DMS114 treated with DMSO at 0.1 percent for 48 hours (cell line): ENCODE measurements around the gene ZNF74.
"Not testable (repeated sequence)": the region's sequence is repeated elsewhere in the genome, so short reads cannot be mapped to it uniquely, and the experiment has no call there.

Experiments
- DNase-seq: peaks from one replicate; lab custom pipeline; 2025; ENCODE audit not compliant: unreplicated experiment; lab: John Stamatoyannopoulos, UW

Gene ZNF74

DNA sequence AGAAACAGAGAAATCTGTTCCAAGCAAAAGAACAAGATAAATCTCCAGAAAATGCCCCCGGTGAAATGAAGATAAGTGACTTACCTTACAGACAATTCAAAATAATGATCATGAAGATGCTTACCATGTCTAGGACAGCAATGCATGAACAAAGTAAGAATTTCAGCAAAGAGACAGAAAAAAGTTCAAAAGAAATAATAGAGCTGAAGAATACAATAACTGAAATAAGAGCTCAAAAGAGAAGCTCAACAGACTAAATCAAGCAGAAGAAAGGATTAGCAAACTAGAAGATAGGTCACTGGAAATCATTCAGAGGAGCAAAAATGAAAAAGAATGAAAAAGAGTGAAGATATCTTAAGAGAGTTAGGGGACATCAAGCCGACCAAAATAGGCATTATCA lies 19.8 kb upstream of the ZNF74 start:
- not testable (repeated sequence) for DNase-seq

GRCh38 chr22:20376281-20376680 lies 17.7 kb upstream of the ZNF74 start:
- not testable (repeated sequence) for DNase-seq

DNA sequence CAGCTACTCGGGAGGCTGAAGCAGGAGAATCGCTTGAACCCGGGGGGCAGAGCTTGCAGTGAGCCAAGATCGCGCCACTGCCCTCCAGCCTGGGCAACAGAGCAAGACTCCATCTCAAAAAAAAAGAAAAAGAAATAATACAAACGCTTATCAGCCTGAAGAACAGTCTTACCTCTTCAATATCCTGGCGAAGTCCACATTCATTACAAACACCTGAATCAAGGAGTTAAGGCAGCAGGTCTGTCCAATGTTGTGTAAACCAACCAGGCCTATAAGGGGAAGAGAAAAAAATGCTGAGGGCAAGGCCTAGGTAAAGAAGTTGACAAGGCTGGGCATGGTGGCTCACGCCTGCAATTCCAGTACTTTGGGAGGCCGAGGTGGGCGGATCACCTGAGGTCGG lies 17.0 kb upstream of the ZNF74 start:
- not testable (repeated sequence) for DNase-seq

DNA sequence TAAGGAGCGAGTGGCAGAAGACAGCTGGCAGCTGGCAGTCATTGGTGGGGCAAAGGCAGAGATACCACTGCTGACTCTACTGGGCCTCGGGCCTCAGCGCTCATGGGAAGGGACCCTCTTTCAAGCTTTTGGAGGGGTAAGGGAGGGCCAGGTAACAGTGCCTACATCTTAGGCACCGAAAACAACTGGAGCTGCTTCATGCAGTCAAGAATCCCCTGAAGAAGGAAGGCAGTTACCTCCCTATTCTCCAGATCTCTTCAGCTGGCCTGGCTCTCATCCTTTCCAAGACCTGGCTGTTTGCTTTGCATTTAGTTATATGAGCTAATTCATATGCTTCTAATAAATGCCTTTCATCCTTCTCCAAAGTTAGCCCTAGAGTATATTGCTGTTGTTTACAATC lies 15.8 kb upstream of the ZNF74 start:
- DNase-seq: no peak

- not testable (repeated sequence) for DNase-seq
Measured at GRCh38 chr22:20378684-20379083, 15.3 kb upstream of the ZNF74 start.

DNA sequence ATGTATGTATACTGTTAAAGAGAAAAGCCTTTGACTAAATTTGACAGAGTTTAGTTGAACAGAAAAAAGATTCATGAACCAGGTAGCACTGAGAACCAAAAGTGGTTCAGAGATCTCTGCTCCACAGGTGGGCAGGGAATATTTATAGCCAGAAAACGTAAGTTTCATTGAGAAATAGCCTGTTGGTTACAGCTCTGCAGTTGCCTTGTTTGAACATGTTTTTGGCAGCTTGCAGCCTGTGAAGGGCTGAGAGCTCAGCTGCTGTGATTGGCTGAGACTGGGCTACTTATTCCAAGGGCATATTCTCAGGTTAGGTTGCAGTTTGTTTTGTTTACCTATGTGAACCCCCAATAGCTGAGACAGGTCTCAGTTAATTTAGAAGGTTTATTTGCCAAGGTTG lies 13.5 kb upstream of the ZNF74 start:
- DNase-seq: no peak

GRCh38 chr22:20383538-20383937 lies 10.4 kb upstream of the ZNF74 start:
- DNase-seq: no peak

GRCh38 chr22:20384171-20384570 lies 9.8 kb upstream of the ZNF74 start:
- no peak for DNase-seq

GRCh38 chr22:20384865-20385264 lies 9.1 kb upstream of the ZNF74 start:
- no peak for DNase-seq

GRCh38 chr22:20386336-20386735 lies 7.6 kb upstream of the ZNF74 start:
- DNase-seq: no peak

DNA sequence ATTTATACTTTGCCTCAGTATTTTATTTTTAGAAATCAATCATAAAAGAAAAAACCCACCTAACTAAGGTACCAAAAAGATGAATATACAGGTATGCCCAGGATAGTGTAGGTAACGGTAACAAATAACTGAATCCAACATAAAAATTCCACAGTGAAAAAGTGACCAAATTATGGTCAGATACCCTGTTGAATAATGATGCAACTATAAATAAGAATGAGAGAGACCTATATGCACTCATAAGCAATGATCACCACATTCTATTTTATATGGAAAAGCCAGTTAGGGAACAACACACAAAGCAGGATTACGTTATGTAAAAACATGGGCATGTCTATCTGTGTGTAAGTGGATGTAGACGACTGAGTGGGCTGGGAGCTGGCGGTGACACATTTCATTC lies 7.0 kb upstream of the ZNF74 start:
- no peak for DNase-seq

DNA sequence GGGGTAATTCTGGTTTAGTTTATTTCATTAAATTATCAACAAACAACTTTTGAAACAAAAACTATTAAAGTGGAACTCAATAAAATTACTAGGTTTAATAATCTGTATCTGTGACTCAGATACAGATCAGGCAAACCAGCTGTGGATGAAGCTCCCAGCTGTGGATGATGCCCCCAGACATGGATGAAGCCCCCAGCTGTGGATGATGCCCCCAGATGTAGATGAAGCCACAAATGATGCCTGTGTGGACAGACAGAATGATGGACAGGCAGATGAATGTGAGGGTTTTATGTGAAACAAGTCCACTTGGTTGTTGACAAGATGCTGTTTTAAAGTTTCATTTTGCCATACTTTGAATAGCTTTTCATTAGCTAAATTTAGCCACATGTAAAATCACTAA lies 5.8 kb upstream of the ZNF74 start:
- DNase-seq: no peak

DNA sequence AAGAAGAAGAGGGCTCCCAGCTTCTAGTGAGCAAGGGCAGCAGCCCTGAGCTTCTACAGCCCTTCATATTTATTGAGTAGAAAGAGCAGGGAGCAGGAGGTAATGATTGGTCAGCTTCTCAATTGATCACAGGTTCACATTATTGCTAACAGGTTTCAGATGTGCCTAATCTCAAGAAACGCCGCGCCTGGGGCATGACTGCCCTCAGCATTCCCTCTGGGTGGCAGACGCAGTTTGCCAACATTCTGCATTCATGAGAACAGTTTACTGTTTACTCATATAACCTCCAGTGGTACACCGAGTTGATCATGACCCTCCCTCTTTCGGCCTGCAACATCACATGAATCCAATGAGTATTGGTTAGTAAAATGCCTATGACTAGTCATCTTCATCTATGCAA lies 4.7 kb upstream of the ZNF74 start:
- no peak for DNase-seq

DNA sequence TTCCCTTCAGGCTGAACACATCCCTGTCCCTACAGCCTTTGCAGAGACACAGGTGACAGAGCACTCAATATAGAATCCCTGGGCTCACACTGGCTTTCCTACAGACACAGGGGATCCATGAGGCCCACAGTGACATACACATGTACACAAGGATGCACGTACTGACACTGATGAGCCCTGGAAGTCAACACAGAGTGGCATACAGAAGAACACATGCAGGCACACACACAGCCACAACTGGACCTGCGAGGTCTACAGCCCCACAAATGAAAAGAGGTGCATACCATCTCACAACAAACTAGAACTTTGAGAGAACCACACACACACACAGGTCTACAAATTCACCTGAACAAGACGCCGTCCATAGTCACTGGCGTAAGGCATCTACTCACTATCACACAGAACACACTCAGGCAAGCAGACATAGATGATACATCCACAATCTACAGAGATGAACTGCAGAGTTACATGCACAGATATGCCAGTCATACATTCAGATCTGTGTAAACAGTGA lies 3.5 kb upstream of the ZNF74 start:
- DNase-seq: no peak

- DNase-seq: no peak
Measured at GRCh38 chr22:20391222-20391621, 2.7 kb upstream of the ZNF74 start.

DNA sequence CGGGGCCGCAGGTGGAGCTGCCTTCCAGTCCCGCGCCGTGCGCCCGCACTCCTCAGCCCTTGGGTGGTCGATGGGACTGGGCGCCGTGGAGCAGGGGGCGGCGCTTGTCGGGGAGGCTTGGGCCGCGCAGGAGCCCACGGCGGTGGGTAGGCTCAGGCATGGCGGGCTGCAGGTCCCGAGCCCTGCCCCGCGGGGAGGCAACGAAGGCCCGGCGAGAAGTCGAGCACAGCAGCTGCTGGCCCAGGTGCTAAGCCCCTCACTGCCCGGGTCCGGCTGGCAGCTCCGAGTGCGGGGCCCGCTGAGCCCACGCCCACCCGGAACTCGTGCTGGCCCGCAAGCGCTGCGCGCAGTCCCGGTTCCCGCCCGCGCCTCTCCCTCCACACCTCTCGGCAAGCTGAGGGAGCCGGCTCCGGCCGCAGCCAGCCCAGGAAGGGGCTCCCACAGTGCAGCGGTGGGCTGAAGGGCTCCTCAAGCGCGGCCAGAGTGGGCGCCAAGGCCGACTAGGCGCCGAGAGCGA lies 1.5 kb upstream of the ZNF74 start:
- DNase-seq: not testable (repeated sequence)

GRCh38 chr22:20392983-20393704 lies 807 bp upstream of the ZNF74 start:
- DNase-seq: no peak

DNA sequence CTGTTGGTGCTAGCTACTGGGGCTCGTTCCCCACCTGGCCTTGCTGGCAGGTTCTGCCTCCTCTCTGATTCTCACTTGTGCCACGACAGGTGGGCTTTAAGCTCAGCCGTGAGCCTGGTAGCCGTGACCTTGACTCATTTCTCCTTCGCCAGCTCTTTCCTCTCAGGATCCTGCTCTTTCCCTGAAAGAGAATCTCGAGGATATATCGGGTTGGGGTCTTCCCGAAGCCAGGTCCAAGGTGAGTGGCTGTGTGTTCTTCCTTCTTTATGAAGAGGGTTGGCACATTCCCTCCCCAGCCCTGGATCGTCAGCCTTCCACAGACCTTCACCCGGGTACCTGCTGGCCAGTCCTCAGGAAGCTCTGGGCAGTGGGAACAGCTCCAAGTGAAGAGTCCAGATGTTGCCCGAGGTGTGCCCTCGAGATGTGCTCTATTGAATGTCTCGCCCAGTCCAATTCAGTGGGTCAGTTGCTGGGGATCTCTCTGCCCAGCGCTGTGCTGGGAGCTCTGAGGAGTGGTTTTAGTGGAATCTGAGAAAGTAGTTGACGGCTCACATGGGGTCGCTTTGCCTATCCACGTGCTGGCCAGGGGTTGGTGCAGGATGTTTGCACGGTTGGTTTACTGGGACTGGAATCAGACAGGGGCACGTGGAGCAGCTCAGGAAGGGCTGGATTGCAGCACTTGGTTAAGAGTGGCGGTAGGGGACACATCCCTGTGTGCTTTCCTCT lies 1.4 kb downstream of the ZNF74 start:
- DNase-seq: no peak

- DNase-seq: no peak
Measured at GRCh38 chr22:20395907-20396287, 1.9 kb downstream of the ZNF74 start.

GRCh38 chr22:20396639-20397038 lies 2.7 kb downstream of the ZNF74 start:
- DNase-seq: no peak

DNA sequence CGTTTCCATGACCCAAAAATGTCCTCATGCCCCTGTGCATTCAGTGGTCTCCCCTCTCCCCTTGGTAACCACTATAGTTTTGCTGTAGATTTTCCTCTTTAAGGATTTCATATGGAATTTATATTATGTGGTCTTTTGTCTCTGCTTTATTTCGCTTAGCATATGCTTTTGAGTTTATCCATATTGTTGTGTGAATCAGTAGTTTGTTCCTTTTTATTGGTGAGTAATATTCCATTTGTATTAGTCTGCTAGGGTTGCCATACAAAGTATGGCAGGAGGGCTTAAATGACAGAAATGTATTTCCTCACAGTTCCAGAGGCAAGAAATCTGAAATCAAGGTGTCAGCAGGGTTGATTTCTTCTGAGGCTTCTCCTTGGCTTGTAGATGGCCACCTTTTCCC lies 3.5 kb downstream of the ZNF74 start:
- no peak for DNase-seq

- no peak for DNase-seq
Measured at GRCh38 chr22:20398420-20398819, 4.5 kb downstream of the ZNF74 start.
